GM12878 (cell line): Measurements from ENCODE around the gene PLEKHG4B. TPM values are rescaled to one million over a fixed set of nuclear protein-coding genes. Genes with fewer than 3 reads are reported as not detected.

Source experiments
- ATAC-seq: fragments of 200-7000 bp; cut with Tn5 transposase; 3 replicates; pipeline ENCODE4 v1.9.1; 2020; ENCODE audit warnings: mild to moderate bottlenecking, moderate library complexity
- BruUV-seq: library from RNA; stranded (reverse); fragments of 400-500 nt; replicated peaks from 2 replicates; lab custom pipeline; 2021; lab: Mats Ljungman, UMichigan
- CTCF ChIA-PET: fragments of 300-600 bp; sonication (Branson Sonifier 250); formaldehyde crosslinking; extraction: SDS; loops from one replicate; lab custom pipeline; 2021; ENCODE audit warnings: inconsistent platforms; lab: Yijun Ruan, JAX
- POLR2A ChIA-PET: fragments of 350-600 bp; formaldehyde crosslinking; extraction: SDS; loops from one replicate; lab custom pipeline; 2021; ENCODE audit warnings: inconsistent platforms; lab: Charles Lee
- RAD21 ChIA-PET: fragments of 300-600 bp; sonication (Branson Sonifier 250); formaldehyde crosslinking; loops from one replicate; lab custom pipeline; 2023; ENCODE audit warnings: antibody characterized with exemption; ENCODE audit not compliant: unreplicated experiment; lab: Charles Lee
- SMC1A ChIA-PET: fragments of 300-600 bp; sonication (Branson Sonifier 250); formaldehyde crosslinking; loops from one replicate; lab custom pipeline; 2023; ENCODE audit not compliant: unreplicated experiment, uncharacterized antibody; lab: Charles Lee
- DNase-seq: peaks from one replicate; pipeline ENCODE4 v3.0.0-alpha.2; 2011; ENCODE audit warnings: low read depth, low spot score
- FAIRE-seq: peaks from 3 replicates; lab custom pipeline; 2011; peaks lifted over from hg19 to GRCh38; lab: Jason Lieb, UNC
- H2AFZ ChIP-seq: 2 replicates; pipeline ENCODE4 v1.6.0; 2011; ENCODE audit warnings: low read depth, low read length, control low read depth; ENCODE audit not compliant: control insufficient read depth
- H3K27ac ChIP-seq: 2 replicates; pipeline ENCODE4 v1.5.1; 2011; ENCODE audit warnings: control low read depth; ENCODE audit not compliant: control insufficient read depth, insufficient read depth
- H3K27me3 ChIP-seq, 2 experiments: replicated peaks in 1 of 2; 2 replicates each; pipeline versions ENCODE4 v1.6.0 to v1.6.1; 2011; ENCODE audit warnings: low read length in 1 of 2; ENCODE audit not compliant: control insufficient read depth in 2 of 2, insufficient read depth in 2 of 2
- H3K36me3 ChIP-seq, 2 experiments: 2 replicates each; pipeline ENCODE4 v1.5.1; 2011; ENCODE audit warnings: low read length in 1 of 2; ENCODE audit not compliant: control insufficient read depth in 2 of 2, insufficient read depth in 2 of 2
- H3K4me1 ChIP-seq: 2 replicates; pipeline ENCODE4 v1.6.1; 2011; ENCODE audit warnings: mild to moderate bottlenecking, low read length, moderate library complexity, mixed read lengths; ENCODE audit not compliant: control insufficient read depth, insufficient read depth
- H3K4me2 ChIP-seq: 2 replicates; pipeline ENCODE4 v1.6.0; 2011; ENCODE audit warnings: control low read depth; ENCODE audit not compliant: control insufficient read depth, insufficient read depth
- H3K4me3 ChIP-seq: fragments of 200-600 bp; sonication (generic); 2 replicates; pipeline ENCODE4 v1.5.1; 2016
- H3K79me2 ChIP-seq: 2 replicates; pipeline ENCODE4 v1.6.0; 2011; ENCODE audit warnings: low read length; ENCODE audit not compliant: control insufficient read depth, insufficient read depth
- H3K9ac ChIP-seq: 2 replicates; pipeline ENCODE4 v1.8.0; 2011; ENCODE audit warnings: low read length, control low read depth, mixed read lengths; ENCODE audit not compliant: control insufficient read depth, insufficient read depth
- H3K9me3 ChIP-seq: replicated peaks from 3 replicates; pipeline ENCODE4 v1.5.1; 2011; ENCODE audit warnings: mild to moderate bottlenecking, low read length; ENCODE audit not compliant: control insufficient read depth, insufficient read depth
- H4K20me1 ChIP-seq: 2 replicates; pipeline ENCODE4 v1.6.0; 2011; ENCODE audit not compliant: control insufficient read depth, insufficient read depth
- CHD2 ChIP-seq: IDR thresholded peaks from 2 replicates; pipeline ENCODE4 v1.6.1; 2011; ENCODE audit warnings: low read depth, low read length, improper control_type of control experiment, borderline replicate concordance
- CREM ChIP-seq: IDR thresholded peaks from 2 replicates; pipeline ENCODE4 v1.6.1; 2014; ENCODE audit warnings: antibody characterized with exemption, low read depth
- EED ChIP-seq: sonication (generic); IDR thresholded peaks from 2 replicates; pipeline ENCODE4 v1.6.1; 2016; ENCODE audit warnings: antibody characterized with exemption, low read depth
- JUNB ChIP-seq: IDR thresholded peaks from 2 replicates; pipeline ENCODE4 v1.6.1; 2016; ENCODE audit warnings: antibody characterized with exemption, mild to moderate bottlenecking
- NFXL1 ChIP-seq: fragments of 450-650 bp; IDR thresholded peaks from 2 replicates; pipeline ENCODE4 v1.6.1; 2017; ENCODE audit warnings: antibody characterized with exemption, mild to moderate bottlenecking, borderline replicate concordance
- NFYB ChIP-seq: IDR thresholded peaks from 2 replicates; pipeline ENCODE4 v1.6.1; 2011; ENCODE audit warnings: low read depth, mild to moderate bottlenecking, low read length, improper control_type of control experiment, moderate library complexity; ENCODE audit not compliant: insufficient read depth
- RCOR1 ChIP-seq: conservative IDR thresholded peaks from 2 replicates; pipeline ENCODE4 v1.6.1; 2012; ENCODE audit warnings: low read depth, low read length, improper control_type of control experiment
- SPI1 ChIP-seq: IDR thresholded peaks from 2 replicates; pipeline ENCODE4 v1.6.1; 2011; ENCODE audit warnings: low read depth, mild to moderate bottlenecking, low read length, moderate library complexity, borderline replicate concordance; ENCODE audit not compliant: insufficient read depth
- TAF1 ChIP-seq: IDR thresholded peaks from 2 replicates; pipeline ENCODE4 v1.6.1; 2011; ENCODE audit warnings: mild to moderate bottlenecking, low read depth, low read length, borderline replicate concordance
- YBX1 ChIP-seq: fragments of 450-650 bp; IDR thresholded peaks from 2 replicates; pipeline ENCODE4 v1.6.1; 2016; ENCODE audit warnings: antibody characterized with exemption
- ZNF207 ChIP-seq: fragments of 450-650 bp; IDR thresholded peaks from 2 replicates; pipeline ENCODE4 v1.6.1; 2014; ENCODE audit warnings: antibody characterized with exemption, mild to moderate bottlenecking, borderline replicate concordance
- WGBS: methylation state at CpG from one replicate; pipeline ENCODE4 v1.1.6; 2016; ENCODE audit warnings: low lambda C conversion rate; ENCODE audit not compliant: insufficient replicate concordance, insufficient coverage; ENCODE audit errors: missing lambda C conversion rate; 5-methylcytosine and 5-hydroxymethylcytosine counted together
- in situ Hi-C: fragments of 300-500 bp; cut with MboI; formaldehyde crosslinking; loops from 9 replicates; pipeline ENCODE4 v1.14.3; 2018; ENCODE audit warnings: mixed read lengths
- intact Hi-C: fragments of 100-400 bp; cut with micrococcal nuclease; formaldehyde crosslinking; loops from one replicate; pipeline ENCODE4 v1.14.2; 2022; ENCODE audit not compliant: unreplicated experiment
- polyA plus RNA-seq, 11 experiments: library from polyadenylated mRNA; depleted of rRNA in 4 of 11; unstranded in 6 of 11; stranded (reverse) in 5 of 11; fragments of >200 nt; fragmentation: Nextera tagmentation in 4 of 11; fragmentation: Illumina TruSeq in 1 of 11; extraction: Ambion mirVana in 4 of 11; extraction: Trizol in 1 of 11; gene quantifications; 1 replicate in 1 of 11; 2 replicates in 10 of 11; pipeline versions ENCODE4 v1.2.1 to v1.2.3, GENCODE V29; 2011 to 2016; ENCODE audit warnings: inconsistent platforms in 2 of 11, missing spikeins in 2 of 11, low read depth in 1 of 11
- total RNA-seq, 4 experiments: library from RNA; depleted of rRNA in 3 of 4; stranded (reverse); fragments of >200 nt in 3 of 4; fragmentation: Illumina TruSeq in 1 of 4; extraction: Trizol in 1 of 4; gene quantifications; 2 replicates each; pipeline versions ENCODE4 v1.2.1 to v1.2.3, GENCODE V29; 2013 to 2021
- TF ChIP-seq, protein P1 (sequence below): IDR thresholded peaks from 2 replicates; pipeline ENCODE4 v1.6.1; 2011; ENCODE audit warnings: borderline replicate concordance, low read depth, mild to moderate bottlenecking, moderate library complexity, low read length; ENCODE audit not compliant: insufficient read depth, poor library complexity, severe bottlenecking

PLEKHG4B gene
- total and polyA plus RNA-seq, 10 of the 15 experiments (the other 5 are each of a cell fraction or from before 2014, with no cell fraction given), result under 0.01 to 0.05 (median 0.01) TPM; not detected in 6

DNA sequence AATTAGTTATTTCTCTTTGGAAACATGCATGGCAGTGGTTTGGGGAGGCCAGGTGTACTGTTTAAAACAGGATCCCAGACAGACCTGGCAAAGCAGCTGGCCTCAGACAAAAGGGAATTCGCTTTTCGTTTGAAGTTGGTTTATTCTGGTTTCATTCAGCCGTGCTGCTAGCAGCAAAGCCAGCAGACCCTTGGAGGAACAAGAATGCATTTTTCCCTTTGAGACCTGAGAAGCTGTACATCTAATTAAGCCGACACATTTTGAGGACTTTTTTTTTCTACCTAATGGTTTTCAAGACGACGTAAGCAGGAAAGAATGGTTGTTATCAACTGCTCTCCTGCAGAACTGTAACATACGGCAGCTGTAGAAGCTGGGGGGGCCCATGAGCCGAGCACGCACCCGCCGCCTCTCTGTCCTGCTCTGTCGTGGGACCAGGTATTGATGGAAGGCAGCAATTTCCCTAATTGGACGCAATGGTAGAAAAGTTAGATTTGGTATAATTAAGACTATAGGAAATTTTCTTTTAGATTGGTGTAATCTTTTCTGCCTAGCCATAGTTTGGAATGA, 13.6 kb downstream of the PLEKHG4B start:
- Histone ChIP-seq H2AFZ (no peak overlapping the region), H3K4me1 (no peaks in the 10 kb centered on the region), H3K27me3 (peaks cover 0 to 1% of the 10 kb centered on the region in 2 experiments; a peak in 1 of 4 replicates), H3K4me3 (no peak overlapping the region), H3K9me3 (no peaks in the 10 kb centered on the region), H3K4me2 (no peak overlapping the region), H3K36me3 (no peaks in the 10 kb centered on the region), H3K9ac (no peak overlapping the region), H3K79me2 (no peaks in the 10 kb centered on the region), H3K27ac (no peak overlapping the region), H4K20me1 (no peaks in the 10 kb centered on the region)
- no peak for DNase-seq
- CTCF ChIA-PET, result no interaction called here
- 51% methylated on average over 13 of the region's 13 CpGs for WGBS
- SMC1A ChIA-PET, result no interaction called here
- no peak for TF ChIP-seq JUNB
- TF ChIP-seq, protein P1, sequence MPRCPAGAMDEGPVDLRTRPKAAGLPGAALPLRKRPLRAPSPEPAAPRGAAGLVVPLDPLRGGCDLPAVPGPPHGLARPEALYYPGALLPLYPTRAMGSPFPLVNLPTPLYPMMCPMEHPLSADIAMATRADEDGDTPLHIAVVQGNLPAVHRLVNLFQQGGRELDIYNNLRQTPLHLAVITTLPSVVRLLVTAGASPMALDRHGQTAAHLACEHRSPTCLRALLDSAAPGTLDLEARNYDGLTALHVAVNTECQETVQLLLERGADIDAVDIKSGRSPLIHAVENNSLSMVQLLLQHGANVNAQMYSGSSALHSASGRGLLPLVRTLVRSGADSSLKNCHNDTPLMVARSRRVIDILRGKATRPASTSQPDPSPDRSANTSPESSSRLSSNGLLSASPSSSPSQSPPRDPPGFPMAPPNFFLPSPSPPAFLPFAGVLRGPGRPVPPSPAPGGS, result no peak
- TF ChIP-seq RCOR1, result no peak
- TF ChIP-seq YBX1, result no peak
- TF ChIP-seq TAF1, result no peak
- TF ChIP-seq NFXL1, result no peak
- no peak for TF ChIP-seq NFYB
- no peak for TF ChIP-seq SPI1
- no peak for TF ChIP-seq CREM
- TF ChIP-seq ZNF207, result no peak
- no peak for TF ChIP-seq EED
- no peak for TF ChIP-seq CHD2
- BruUV-seq, result no TSS peak
- intact Hi-C loops (no loop called here), in situ Hi-C loops (no loop called here)
- no peak for ATAC-seq
- RAD21 ChIA-PET, result no interaction called here
- no peak for FAIRE-seq
- POLR2A ChIA-PET, result no interaction called here
